Activated CD4-positive, CD25-positive, alpha-beta regulatory T cell treated with anti-CD3 and anti-CD28 coated beads, Interleukin-2, amount 50 U/mL, for 16 hours (primary cell): ENCODE data around the gene FAF1.

Experiments used
- DNase-seq: peaks from one replicate; pipeline ENCODE4 v3.0.0-alpha.2; 2020; ENCODE audit warnings: low read depth, low spot score

The FAF1 gene

DNA sequence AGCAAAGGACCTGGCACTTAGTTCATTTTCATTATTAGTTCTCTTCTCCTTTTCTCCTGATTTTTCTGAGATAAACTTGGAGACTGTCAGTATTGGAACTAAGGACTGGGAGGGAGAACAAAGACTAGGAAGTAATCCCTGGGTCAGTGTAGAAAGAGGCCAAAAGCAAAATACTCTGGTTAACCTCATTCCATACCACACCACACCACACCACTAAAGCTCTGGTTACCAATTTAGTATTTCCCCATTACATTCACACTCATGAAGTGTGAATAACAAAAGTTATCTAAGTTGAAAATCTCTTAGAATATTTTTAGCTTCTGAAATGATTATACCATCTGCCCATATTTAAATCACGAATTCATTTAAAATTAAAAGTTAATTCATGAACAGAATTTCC lies 467.9 kb downstream of the FAF1 start:
- DNase-seq = no peak

DNA sequence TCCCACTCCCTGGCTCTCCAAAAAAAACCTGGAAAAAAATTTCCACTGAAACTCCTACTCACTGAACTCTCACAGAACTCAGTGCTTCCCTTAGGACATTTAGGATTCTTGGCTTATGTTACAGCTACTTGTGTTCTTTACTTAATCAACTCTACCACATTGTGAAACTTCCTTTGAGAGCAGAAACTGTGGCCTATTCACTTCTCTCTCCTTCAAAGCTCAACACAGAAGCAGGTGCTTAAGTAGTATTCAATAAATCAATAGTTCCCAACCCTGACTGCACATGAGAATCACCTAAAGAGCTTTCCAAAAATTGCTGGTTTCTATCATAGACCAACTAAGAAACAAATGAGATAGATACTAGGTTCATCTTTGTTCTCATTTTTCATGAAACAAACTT lies 468.9 kb downstream of the FAF1 start:
- no peak for DNase-seq

DNA sequence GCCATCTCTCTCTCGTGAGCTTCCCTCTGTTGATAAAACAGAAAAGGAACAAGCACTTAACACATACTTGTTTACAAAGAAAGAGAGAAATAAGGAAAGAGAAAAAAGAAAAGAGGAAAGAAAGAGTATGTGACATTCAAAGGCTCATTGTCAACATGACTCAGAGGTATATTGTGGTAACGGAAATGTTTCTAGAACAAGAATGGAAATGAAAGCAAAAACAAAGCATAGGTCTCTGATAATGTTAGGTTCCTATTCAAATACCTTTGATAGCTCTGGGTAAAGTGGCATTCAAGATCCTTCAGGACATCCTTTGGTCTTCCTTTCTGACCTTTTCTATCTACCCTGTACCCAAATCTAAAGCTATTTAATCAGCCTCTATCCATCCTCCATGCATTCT lies 469.4 kb downstream of the FAF1 start:
- no peak for DNase-seq

DNA sequence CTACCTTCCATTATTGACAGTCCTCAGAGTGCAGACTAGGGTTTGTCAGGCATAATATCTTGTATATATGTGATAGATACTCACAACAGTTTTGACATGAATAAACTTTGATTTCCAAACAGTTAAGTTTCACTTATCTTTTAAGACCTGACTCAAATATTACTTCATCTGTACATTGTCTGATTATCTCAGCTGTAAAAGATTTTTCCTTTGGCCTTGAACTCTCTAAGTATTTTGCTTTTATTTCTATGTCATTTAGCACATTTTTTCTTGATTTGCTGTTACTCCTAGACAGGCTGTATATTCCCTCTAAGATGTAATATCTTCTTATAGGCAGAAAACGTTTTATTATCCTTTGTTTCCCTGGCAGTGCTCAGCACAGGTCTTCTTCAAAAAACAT lies 471.2 kb downstream of the FAF1 start:
- no peak for DNase-seq

DNA sequence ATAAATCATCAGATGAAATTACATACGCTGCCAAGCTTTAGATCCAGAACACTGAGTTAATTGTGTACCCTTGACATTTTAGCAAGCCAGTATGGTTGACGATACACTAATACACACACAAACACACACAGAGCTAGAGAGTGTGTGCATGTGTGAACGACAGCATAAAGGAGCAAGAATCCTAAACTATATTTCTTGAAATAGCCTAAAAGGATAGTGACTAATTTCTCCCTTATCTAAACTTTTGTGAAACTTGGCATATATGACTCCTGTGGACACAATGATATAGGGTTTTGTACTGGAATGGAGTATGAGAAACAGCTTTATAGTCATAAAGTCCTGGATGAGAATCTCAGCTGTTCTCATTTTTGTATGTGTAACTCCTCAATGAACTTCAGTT lies 471.7 kb downstream of the FAF1 start:
- no peak for DNase-seq

DNA sequence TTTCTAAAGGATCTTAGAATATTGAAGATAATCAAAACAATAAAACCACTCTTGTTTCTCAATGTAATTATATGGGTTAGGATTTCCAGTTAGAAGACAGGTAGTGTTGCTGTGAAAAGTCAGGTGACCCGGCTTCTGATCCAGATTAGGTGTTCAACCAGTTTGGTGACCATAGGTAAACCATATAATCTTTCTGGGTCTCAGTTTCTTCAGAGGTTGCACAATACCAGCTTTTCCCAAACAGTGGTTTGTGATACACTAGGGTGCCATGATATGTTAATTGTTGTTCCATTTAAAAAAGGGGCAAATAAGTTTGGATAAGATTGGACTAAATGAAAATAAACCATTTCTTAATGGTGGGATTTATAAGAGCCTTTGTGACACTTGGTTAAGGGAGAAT lies 472.3 kb downstream of the FAF1 start:
- no peak for DNase-seq

DNA sequence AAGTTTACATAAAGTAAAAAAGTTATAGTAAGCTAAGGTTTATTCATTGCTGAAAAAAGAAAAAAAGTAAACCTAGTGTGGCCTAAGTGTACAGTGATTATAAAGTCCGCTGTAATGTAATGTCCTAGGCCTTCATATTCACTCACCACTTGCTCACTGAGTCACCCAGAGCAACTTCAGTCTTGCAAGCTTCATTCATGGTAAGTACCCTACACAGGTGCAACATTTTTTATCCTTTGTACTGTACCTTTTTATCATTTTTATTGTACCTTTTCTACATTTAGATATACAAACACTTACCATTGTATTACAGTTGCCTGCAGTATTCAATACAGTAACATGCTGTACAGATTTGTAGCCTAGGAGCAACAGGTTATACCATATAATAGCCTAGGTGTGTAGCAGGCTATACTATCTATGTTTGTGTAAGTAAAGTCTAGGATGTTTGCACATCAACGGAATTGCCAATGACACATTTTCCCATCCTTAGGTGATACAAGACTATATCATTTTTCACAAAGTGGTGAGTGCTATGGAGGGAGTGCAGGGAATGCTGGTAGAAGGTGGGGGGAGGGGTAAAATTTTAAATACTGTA lies 478.8 kb downstream of the FAF1 start:
- DNase-seq = no peak

DNA sequence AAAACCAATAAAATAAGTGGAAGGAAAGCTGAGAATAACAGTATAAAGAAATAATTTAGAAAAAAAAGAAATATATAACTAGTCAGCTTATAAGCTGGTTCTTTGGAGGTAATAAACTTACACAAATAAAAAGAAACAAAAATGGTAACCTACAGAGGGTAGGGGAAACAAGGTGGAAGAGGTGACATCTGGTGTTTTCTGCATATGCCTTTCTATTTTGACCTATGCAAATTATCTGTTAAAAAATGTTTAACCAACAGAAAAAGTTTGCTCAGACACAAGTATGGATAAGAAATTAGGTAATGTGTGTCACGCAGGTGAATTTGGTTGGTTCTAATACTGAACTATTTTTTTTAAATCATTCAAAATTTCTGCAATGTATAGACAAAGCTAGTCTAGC lies 483.3 kb downstream of the FAF1 start:
- DNase-seq = no peak

DNA sequence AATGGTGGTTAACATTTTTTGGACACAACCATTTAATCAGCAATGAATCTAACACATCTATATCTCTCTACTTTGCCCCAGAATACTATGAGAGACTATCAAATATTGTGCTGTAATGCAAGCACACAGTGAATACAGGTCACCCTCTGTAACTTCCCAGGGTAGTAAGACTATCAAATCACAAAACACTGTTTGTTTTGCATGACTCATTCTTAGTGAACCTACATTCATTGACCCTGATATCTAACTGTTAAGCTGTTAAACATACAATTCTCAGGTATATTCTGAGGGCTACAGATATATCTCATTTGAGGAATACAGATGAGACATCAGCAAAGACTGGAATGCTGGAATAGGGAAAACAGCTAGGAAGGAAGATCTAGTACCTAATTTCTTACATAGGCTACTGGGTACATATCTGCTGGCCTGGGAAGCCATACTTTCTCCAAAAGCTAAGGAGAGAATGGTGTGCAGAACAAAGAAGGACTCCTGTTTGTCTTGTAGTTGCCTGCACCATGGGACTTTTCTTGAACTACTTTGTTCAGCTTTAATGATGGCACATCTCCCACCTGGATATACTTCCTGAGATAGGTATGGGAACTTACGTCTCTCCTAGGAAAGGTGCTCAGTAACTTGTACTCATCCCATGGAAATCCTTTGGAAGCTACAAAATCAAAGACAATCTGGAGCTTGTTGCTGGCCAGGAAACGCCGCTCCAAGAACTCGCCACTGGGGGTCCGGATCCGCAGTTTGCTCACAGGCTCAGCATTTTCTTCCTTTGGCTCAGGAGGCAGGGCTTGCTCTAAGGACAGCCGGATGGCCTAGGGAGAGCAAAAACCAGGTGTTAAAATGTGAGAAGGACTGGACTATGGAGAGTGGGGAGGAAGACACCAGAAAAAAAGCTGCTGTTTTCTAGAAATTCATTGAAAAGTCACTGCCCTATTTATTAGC lies 484.9 kb downstream of the FAF1 start:
- no peak for DNase-seq

DNA sequence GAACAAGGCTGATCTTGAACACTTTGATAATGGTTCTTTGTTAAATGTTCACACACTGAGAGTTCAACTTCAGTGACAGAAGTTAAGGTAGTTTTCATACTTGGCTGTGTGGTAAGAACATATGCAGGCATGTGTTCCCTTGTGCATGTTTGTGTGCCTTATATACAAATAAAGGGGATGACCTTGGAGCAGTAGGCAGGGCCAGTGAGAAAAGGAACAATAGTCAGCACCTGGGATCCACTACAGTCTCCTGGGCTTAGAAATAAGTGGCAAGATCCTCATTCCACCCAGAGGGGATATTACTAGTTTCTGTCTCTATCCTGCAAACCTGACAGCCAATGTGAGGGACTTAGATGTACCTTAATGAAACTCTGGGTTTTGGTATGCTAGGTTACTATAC lies 486.6 kb downstream of the FAF1 start:
- DNase-seq = no peak

DNA sequence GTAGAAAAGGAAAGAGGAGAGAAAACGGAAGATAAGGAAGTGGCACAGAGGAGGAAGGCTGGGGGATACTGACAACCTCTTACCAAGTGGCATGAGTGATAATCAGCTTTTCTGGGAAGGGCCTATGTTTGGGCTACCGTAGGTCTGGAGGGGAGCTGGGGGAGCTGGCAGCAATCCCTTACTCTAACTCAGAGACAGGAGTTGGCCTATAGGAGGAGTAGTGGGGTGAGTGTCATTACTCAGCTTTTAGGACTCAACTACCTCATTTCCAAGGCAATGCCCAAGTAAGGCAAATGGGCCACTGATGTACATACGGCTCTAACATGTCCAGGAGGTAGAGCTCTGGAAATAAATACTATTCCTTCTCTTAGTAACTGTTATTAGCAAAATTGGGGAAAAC lies 488.1 kb downstream of the FAF1 start:
- DNase-seq = no peak

DNA sequence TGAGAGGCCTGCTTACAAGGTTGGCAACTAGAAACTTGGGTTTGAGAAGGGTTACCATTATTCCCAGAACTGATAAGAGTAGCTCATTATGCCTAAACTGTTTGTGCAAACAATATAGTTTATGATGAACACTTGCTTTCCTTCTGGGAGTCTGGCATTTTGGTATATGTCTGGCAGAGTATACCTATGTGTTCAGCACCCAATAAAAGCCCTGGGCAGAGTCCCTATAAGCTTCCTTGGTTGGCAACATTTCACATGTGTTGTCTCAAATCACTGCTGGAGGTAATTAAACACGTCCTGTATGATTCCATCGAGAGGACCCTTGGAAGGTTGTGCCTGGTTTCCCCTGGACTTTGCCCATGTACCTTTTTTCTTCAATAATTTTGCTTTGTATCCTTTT lies 497.1 kb downstream of the FAF1 start:
- no peak for DNase-seq

DNA sequence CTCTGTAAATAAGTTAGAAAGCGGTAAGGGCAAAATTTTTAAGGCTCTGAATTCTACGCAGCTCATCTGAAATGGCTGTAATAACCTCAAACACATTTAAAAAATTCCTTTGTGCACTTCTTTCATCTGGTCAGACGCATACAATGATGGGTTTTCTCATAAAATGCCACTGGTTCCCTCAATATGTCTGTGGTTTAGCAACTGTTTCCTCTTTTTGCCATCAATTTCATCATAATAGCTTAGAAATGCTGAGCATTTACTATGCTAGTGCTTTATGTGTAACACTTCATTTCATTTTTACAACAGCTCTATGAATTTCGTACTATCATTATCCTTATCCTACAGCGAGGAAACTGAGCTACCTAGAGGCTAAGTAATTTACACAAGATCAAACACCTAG lies 501.6 kb downstream of the FAF1 start:
- DNase-seq = no peak

DNA sequence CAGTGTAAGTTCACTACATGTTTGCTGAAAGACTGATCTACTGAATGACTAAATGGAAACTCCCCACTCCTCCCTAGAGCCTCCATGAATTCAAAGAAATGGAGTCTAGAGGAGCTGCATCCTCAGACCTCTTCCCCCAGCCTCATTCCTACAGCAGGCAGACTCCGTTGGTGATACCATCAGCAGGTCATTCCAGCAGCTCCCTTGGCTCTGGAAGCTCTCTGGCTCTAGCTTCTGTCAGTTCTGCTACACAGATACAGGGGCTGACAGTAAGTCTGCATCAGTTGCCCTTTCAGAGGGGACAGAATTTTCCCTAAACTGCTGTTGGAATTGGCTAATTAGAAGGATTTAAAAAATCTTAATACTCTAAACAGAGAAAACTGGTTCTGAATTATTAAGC lies 505.2 kb downstream of the FAF1 start:
- DNase-seq = no peak

DNA sequence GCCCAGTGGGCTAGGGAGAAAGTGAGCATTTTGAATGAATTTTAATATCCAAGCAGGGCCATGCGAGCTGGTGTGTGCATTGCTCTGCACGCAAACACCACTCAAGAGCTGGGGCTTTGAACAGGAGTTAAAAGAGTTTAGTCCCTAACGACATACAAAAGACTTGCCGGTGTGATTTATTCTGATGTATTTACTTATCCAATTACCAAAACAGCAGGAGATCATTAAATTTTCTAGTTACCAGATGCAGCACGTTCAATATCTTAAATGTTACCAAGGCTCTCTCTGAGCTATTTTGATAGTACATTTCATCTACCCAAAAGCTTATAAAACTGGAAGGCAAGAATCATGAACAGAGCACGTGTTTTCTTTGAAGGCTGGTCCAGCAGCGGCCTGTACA lies 506.8 kb downstream of the FAF1 start:
- no peak for DNase-seq

DNA sequence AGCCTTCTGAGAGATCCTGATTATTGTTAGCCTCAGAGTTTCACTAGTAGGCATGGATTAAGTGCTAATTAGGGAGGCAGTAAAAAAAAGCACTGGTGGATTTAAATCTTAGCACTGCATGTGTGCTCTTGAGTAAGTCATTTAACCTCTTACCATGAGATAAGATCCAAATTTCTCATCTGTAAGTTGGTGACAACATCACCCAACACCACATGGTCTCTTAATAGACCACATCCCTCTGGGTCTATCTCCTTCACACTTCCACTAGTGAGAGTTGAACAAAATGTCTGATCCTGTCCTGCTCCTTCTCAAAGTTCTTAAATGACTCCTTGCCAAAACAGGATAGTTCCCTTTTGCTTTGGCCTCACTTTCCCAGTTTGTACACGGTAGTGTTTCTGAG lies 507.4 kb downstream of the FAF1 start:
- no peak for DNase-seq

DNA sequence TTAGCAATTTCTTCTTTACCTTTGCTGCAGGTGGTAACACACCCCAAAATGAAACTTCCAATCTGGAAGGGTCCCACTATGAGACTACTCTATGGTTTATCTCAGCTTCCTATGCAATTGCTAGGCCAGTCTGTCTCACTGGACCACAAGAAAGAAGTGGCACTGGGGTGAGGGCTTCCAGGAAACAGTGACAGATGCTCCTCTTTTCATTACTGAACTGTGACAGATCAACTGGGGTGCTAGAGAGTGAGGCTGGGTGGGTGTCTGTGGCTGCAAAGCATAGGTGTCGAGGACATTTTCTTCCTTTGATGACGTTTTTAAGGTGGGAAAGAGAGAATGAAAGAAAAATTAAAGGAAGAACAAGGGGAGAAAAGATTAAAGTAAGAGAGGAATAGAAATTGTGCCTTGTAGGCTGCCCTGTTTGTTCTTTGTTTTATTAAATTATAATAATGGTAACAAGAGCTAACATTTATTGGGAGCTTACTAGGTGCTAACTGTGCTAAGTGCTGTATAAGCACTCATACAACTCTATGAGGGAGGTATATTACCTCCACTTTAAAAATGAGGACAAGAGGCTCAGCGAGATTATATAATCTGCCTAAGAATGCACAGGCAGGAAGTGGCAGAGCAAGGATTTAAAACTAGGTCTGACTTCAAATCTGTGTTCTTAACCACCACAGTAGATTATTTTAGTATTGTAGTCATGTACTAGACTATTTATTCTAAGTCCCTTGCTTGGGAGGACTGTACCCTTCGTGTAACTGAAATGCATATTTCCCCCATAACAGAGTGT lies 509.0 kb downstream of the FAF1 start:
- no peak for DNase-seq

DNA sequence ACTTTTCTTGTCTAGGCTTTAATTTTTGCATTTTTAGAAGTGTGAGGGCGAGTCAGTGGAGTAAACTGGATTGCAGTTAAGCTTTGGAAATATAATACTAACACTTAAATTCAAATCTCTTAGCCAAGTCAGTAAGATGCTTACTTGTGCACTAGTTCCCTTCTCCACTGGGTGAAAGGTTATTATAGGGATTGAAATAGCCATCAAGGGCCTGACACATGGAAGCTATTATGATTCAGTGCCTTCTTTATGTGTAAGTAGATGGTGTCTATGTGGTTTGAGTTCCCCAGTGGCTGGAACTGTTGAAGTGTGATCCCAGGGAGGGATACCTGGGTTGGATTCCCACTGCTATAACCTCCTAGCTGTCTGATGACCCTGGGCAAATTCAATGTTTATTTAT lies 512.1 kb downstream of the FAF1 start:
- no peak for DNase-seq

DNA sequence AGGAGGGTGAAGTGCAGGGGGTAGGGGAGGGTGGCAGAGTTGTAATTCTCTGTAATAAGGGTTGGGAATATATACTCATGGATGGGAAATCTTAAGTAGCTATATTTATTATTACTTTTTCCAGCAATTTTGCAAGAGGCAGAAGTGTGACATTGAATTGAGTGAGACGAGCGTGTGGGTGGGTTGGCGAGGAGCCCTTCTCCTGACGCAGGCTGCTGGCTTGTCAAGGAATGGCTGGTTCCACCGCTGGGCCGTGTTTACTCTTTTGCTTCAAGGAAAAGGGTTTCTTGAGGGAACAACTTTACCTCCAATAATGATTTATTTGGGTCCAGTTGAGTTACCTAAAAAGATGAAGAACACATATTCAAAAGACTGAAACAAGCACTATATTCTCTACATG lies 518.9 kb downstream of the FAF1 start:
- no peak for DNase-seq

DNA sequence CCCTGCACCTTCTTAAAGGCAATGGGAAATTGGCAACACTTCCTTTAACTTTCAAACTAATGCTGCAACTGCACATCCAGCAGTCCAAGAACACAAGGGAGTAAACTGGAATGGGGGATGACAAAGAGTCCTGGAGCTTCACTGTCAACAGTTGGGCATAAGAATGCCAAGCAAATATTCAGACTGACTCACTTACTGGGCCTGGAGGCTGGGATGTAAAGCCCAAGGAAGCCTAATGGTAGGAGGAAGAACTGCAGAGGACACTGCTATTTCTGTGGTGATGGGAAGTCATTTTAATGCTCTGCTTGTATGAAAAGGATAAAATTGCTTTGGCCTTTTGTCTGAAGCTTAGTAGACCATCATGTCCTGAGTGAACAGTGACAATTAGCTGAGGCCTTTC lies 521.1 kb downstream of the FAF1 start:
- no peak for DNase-seq

DNA sequence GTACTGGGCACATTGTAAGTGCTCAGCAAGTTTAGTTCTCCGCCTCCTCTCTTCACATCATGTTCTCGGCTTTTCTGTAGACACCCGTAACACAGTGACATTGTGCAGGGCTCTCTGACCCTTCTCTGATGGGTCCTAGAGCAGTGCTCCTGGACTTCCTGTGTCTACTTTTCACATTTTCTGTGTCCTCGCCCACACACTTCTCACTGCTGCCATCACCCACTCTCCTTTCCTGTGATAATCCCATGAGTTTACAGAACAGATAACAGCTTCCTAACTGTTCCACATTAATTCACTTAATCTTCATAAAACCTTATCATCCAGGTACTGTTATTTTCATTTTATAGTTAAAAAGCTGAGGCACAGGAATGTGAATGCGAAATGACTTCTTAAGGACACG lies 523.6 kb downstream of the FAF1 start:
- no peak for DNase-seq

DNA sequence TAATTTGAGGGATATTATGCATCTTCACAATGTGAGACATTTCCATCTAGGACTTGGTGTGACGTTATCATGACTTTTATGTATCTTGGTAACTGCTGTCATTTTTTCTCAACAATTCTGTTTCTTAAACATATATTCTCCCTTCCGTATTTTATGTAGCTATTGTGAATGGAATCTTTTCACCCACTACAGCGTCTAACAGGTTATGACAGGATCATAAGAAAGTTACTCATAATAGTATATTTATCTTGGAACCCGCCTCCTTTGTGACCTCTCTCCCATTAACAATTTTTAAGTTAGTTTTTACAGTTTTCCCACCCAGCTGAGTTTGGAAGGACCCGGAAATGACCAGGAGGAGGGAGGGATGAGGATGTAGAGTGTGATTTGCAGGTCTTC lies 530.1 kb downstream of the FAF1 start:
- no peak for DNase-seq
